ENCODE measurements around the gene C4BPA.
A peak's percentile ranks its signal among the peaks of the same experiment; 100 is the strongest.

Gene C4BPA

GRCh38 chr1:207103892-207104373, at the start of gene C4BPA:
Gene C4BPA, plus strand, starts transcription at chr1:207104233. Its CDS starts 8,793 bp downstream, at chr1:207113026.
- no peak for DNase-seq
- intact Hi-C loops (cut with DNase I), result no loop called here

- DNase-seq, result no peak
- intact Hi-C loops (cut with DNase I), result no loop called here
Observed at GRCh38 chr1:207054491-207054890, 49.5 kb upstream of the C4BPA start.

GRCh38 chr1:207055386-207056001, 48.5 kb upstream of the C4BPA start:
- DNase-seq, result no peak
- intact Hi-C loops (cut with DNase I), result no loop called here

GRCh38 chr1:207056673-207057072, 47.4 kb upstream of the C4BPA start:
- intact Hi-C loops (cut with DNase I), result no loop called here
- no peak for DNase-seq

GRCh38 chr1:207058252-207058651, 45.8 kb upstream of the C4BPA start:
- DNase-seq, result no peak
- intact Hi-C loops (cut with DNase I), result no loop called here

GRCh38 chr1:207058878-207059867, 44.9 kb upstream of the C4BPA start:
- intact Hi-C loops (cut with DNase I), result no loop called here

GRCh38 chr1:207059881-207060280, 44.2 kb upstream of the C4BPA start:
- DNase-seq, result no peak
- intact Hi-C loops (cut with DNase I), result no loop called here

More at GRCh38 chr1:207058878-207059867, 44.9 kb upstream of the C4BPA start:
- DNase-seq, result no peak

GRCh38 chr1:207060596-207060995, 43.4 kb upstream of the C4BPA start:
- DNase-seq, result no peak
- intact Hi-C loops (cut with DNase I), result no loop called here

GRCh38 chr1:207062058-207062457, 42.0 kb upstream of the C4BPA start:
- intact Hi-C loops (cut with DNase I), result no loop called here

GRCh38 chr1:207063014-207063413, 41.0 kb upstream of the C4BPA start:
- intact Hi-C loops (cut with DNase I), result no loop called here
- no peak for DNase-seq

More at GRCh38 chr1:207062058-207062457, 42.0 kb upstream of the C4BPA start:
- DNase-seq, result peak in 15 of 42 donors; percentile 24 to 69 (median 53)

- intact Hi-C loops (cut with DNase I), result no loop called here
- peak in 13 of 42 donors; percentile 17 to 72 (median 42) for DNase-seq
Observed at GRCh38 chr1:207064561-207064960, 39.5 kb upstream of the C4BPA start.

GRCh38 chr1:207067185-207067584, 36.8 kb upstream of the C4BPA start:
- intact Hi-C loops (cut with DNase I), result no loop called here
- no peak for DNase-seq

- intact Hi-C loops (cut with DNase I), result no loop called here
- DNase-seq, result no peak
Observed at GRCh38 chr1:207067665-207068064, 36.4 kb upstream of the C4BPA start.

GRCh38 chr1:207069061-207069460, 35.0 kb upstream of the C4BPA start:
- no peak for DNase-seq
- intact Hi-C loops (cut with DNase I), result no loop called here

GRCh38 chr1:207069858-207070506, 34.1 kb upstream of the C4BPA start:
- DNase-seq, result peak in 8 of 42 donors; percentile 23 to 60 (median 30)
- intact Hi-C loops (cut with DNase I), result no loop called here

- no peak for DNase-seq
- intact Hi-C loops (cut with DNase I), result no loop called here
Observed at GRCh38 chr1:207070811-207071210, 33.2 kb upstream of the C4BPA start.

- intact Hi-C loops (cut with DNase I), result no loop called here
- DNase-seq, result no peak
Observed at GRCh38 chr1:207071426-207071825, 32.6 kb upstream of the C4BPA start.

GRCh38 chr1:207072233-207072632, 31.8 kb upstream of the C4BPA start:
- DNase-seq, result no peak
- intact Hi-C loops (cut with DNase I), result no loop called here

Data from head of caudate nucleus (tissue), 42 donors.